HepG2 (cell line): ENCODE results near the gene BIRC5. TPM values are rescaled to one million over a fixed set of nuclear protein-coding genes. Genes with fewer than 3 reads are reported as not detected.

Experiments
- AFF4 ChIP-seq: sonication (generic); formaldehyde crosslinking; IDR thresholded peaks from 2 replicates; pipeline ENCODE4 v1.4.0; 2020; ENCODE audit warnings: missing genetic modification reagents
- AGO2 ChIP-seq: fragments of 200-400 bp; formaldehyde crosslinking; optimal IDR thresholded peaks from 2 replicates; pipeline ENCODE3; 2017; ENCODE audit warnings: mild to moderate bottlenecking, low read depth, low read length, moderate library complexity
- ATAD3A ChIP-seq: sonication (generic); formaldehyde crosslinking; IDR thresholded peaks from 2 replicates; pipeline ENCODE4 v1.4.0; 2020; ENCODE audit warnings: missing genetic modification reagents
- BHLHE40 ChIP-seq: IDR thresholded peaks from 2 replicates; pipeline ENCODE4 v1.6.1; 2011; ENCODE audit warnings: low read length, improper control_type of control experiment
- DNMT3B ChIP-seq: conservative IDR thresholded peaks from 2 replicates; pipeline ENCODE4 v1.6.1; 2016; ENCODE audit warnings: missing biosample characterization, control low read depth
- HOXA5 ChIP-seq: sonication (generic); formaldehyde crosslinking; IDR thresholded peaks from 2 replicates; pipeline ENCODE4 v1.4.0; 2020; ENCODE audit warnings: missing genetic modification reagents
- HOXD1 ChIP-seq: sonication (generic); formaldehyde crosslinking; IDR thresholded peaks from 2 replicates; pipeline ENCODE4 v1.5.0; 2020; ENCODE audit warnings: missing genetic modification reagents
- MLXIP ChIP-seq: sonication (generic); formaldehyde crosslinking; IDR thresholded peaks from 2 replicates; pipeline ENCODE4 v1.9.0; 2021; ENCODE audit warnings: missing genetic modification reagents, borderline replicate concordance
- NFIB ChIP-seq: sonication (generic); formaldehyde crosslinking; IDR thresholded peaks from 2 replicates; pipeline ENCODE4 v1.9.0; 2021; ENCODE audit warnings: missing genetic modification reagents, mild to moderate bottlenecking, borderline replicate concordance
- NKX3-1 ChIP-seq: sonication (generic); formaldehyde crosslinking; IDR thresholded peaks from 2 replicates; pipeline ENCODE4 v1.5.0; 2020; ENCODE audit warnings: missing genetic modification reagents
- POLR2A ChIP-seq, 2 experiments: IDR thresholded peaks; 2 replicates each; pipeline ENCODE4 v1.6.1; 2011; ENCODE audit warnings: low read depth in 2 of 2, low read length in 2 of 2, mild to moderate bottlenecking in 1 of 2, moderate library complexity in 1 of 2; ENCODE audit not compliant: insufficient read depth in 1 of 2
- RFX1 ChIP-seq: fragments of 450-650 bp; IDR thresholded peaks from 2 replicates; pipeline ENCODE4 v1.6.1; 2017
- SUZ12 ChIP-seq: fragments of 150-350 bp; IDR thresholded peaks from 2 replicates; pipeline ENCODE4 v1.6.1; 2014; ENCODE audit warnings: low read depth, low read length
- ZMYM2 ChIP-seq: sonication (generic); formaldehyde crosslinking; IDR thresholded peaks from 2 replicates; pipeline ENCODE4 v1.8.0; 2022; ENCODE audit warnings: mild to moderate bottlenecking, missing genetic modification reagents
- ZNF441 ChIP-seq: sonication (generic); formaldehyde crosslinking; IDR thresholded peaks from 2 replicates; pipeline ENCODE4 v1.7.0; 2021; ENCODE audit warnings: missing genetic modification reagents, borderline replicate concordance
- ZNF550 ChIP-seq: sonication (generic); formaldehyde crosslinking; IDR thresholded peaks from 2 replicates; pipeline ENCODE4 v1.4.0; 2020; ENCODE audit warnings: mild to moderate bottlenecking, missing genetic modification reagents, borderline replicate concordance
- ZNF687 ChIP-seq: sonication (generic); formaldehyde crosslinking; IDR thresholded peaks from 2 replicates; pipeline ENCODE4 v1.5.1; 2020; ENCODE audit warnings: mild to moderate bottlenecking, missing genetic modification reagents, moderate library complexity
- ZNF839 ChIP-seq: sonication (generic); formaldehyde crosslinking; IDR thresholded peaks from 2 replicates; pipeline ENCODE4 v1.4.0; 2020; ENCODE audit warnings: missing genetic modification reagents, mild to moderate bottlenecking, borderline replicate concordance
- ZSCAN12 ChIP-seq: sonication (generic); formaldehyde crosslinking; IDR thresholded peaks from 2 replicates; pipeline ENCODE4 v1.9.0; 2021; ENCODE audit warnings: mild to moderate bottlenecking, missing genetic modification reagents
- ZSCAN31 ChIP-seq: sonication (generic); formaldehyde crosslinking; IDR thresholded peaks from 2 replicates; pipeline ENCODE4 v1.5.0; 2020; ENCODE audit warnings: low read depth, mild to moderate bottlenecking, missing genetic modification reagents
- polyA plus RNA-seq, 8 experiments: library from polyadenylated mRNA; depleted of rRNA in 3 of 8; stranded (reverse) in 7 of 8; unstranded in 1 of 8; fragments of >200 nt; fragmentation: Illumina TruSeq in 4 of 8; extraction: Trizol in 4 of 8; gene quantifications; 2 replicates each; pipeline versions ENCODE4 v1.2.1 to v1.2.3, GENCODE V29; 2011 to 2016; ENCODE audit warnings: low read depth in 4 of 8, missing spikeins in 1 of 8, mixed read lengths in 1 of 8; ENCODE audit not compliant: insufficient read depth in 1 of 8
- total RNA-seq, 5 experiments: library from RNA; depleted of rRNA; stranded (reverse); fragments of >200 nt; fragmentation: Illumina TruSeq; extraction: Trizol; gene quantifications; 2 replicates each; pipeline ENCODE4 v1.2.3, GENCODE V29; 2016; ENCODE audit warnings: low read depth in 1 of 5

Gene BIRC5
- total and polyA plus RNA-seq, 2 of the 13 experiments (the other 11 are each of a cell fraction or from before 2014, with no cell fraction given), result 30.3 to 135 TPM

DNA sequence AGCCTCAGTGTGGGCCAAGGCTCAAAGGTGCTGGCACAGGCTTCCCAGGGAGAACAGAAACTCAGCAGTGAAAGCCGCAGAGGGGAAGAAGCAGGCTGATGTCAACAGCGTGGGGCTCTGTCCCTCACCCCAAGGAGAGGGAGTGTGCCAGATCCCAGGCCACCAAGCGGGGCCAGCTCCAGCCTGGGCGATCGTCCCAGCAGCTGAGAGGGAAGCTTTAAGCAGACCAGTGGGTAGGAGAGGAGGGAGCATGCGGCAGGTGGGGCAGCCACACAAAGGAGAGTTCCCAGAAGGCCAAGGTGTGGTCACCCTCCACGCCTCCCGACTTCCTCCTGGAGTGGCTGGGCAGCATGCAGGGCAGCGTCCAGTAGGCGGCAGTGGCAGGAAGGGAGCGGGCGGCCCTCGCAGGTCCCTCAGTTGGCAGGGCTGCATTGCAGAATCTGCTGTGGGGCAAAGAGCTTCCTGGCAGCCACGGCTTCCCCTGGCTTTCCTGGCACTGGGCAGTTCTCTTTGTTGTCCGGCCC is 39.6 kb upstream of the BIRC5 start (continued):
- TF ChIP-seq AFF4 (CRISPR knock-in tag) (no peak), ATAD3A (CRISPR knock-in tag) (no peak), ZMYM2 (no peak), ZNF687 (CRISPR knock-in tag) (peak; percentile 40; the same call in 1 of the 2 replicates), HOXD1 (CRISPR knock-in tag) (no peak), RFX1 (no peak), ZNF441 (no peak), ZNF839 (no peak), BHLHE40 (no peak), ZNF550 (no peak), SUZ12 (no peak), DNMT3B (CRISPR knock-in tag) (no peak), HOXA5 (CRISPR knock-in tag) (no peak), AGO2 (peak; percentile 94), MLXIP (CRISPR knock-in tag) (no peak), NFIB (CRISPR knock-in tag) (no peak), POLR2A (IDR thresholded peaks at IDR 0.05; ENCODE audit: insufficient read depth in 1 of 2, low read depth in 2 of 2, low read length in 2 of 2) (peak in 1 of 2 experiments; percentile 10; a peak in 1 of 4 replicates), NKX3-1 (CRISPR knock-in tag) (no peak), ZSCAN12 (CRISPR knock-in tag) (no peak), ZSCAN31 (no peak)
